Mesenchymal stem cell (in vitro differentiated cells and primary cell): ENCODE measurements around the gene USP36.

ENCODE experiments used
- DNase-seq: peaks from one replicate; pipeline ENCODE4 v3.0.0-alpha.2; 2013
- H2AFZ ChIP-seq: one replicate; pipeline ENCODE4 v1.6.1; 2013; ENCODE audit warnings: low read depth, mild to moderate bottlenecking, control low read depth, inconsistent platforms, low read length, moderate library complexity
- H2AK5ac ChIP-seq: 2 replicates; pipeline ENCODE4 v1.6.1; 2013; ENCODE audit warnings: low read length, moderate library complexity, mild to moderate bottlenecking, inconsistent platforms; ENCODE audit not compliant: severe bottlenecking
- H2BK120ac ChIP-seq: one replicate; pipeline ENCODE4 v1.6.1; 2013; ENCODE audit warnings: low read depth, mild to moderate bottlenecking, inconsistent platforms, low read length, moderate library complexity
- H2BK12ac ChIP-seq, 2 experiments: one replicate each; pipeline ENCODE4 v1.6.1; 2013; ENCODE audit warnings: inconsistent platforms in 2 of 2, low read length in 2 of 2, mild to moderate bottlenecking in 2 of 2, moderate library complexity in 2 of 2, control low read depth in 1 of 2
- H2BK15ac ChIP-seq: one replicate; pipeline ENCODE4 v1.6.1; 2013; ENCODE audit warnings: mild to moderate bottlenecking, low read depth, inconsistent platforms; ENCODE audit not compliant: poor library complexity, severe bottlenecking
- H2BK5ac ChIP-seq: 2 replicates; pipeline ENCODE4 v1.6.1; 2013; ENCODE audit warnings: low read depth, mild to moderate bottlenecking, low read length, control low read depth, inconsistent platforms; ENCODE audit not compliant: poor library complexity, severe bottlenecking
- H3K14ac ChIP-seq, 2 experiments: one replicate each; pipeline ENCODE4 v1.6.1; 2013; ENCODE audit warnings: inconsistent platforms in 2 of 2, low read length in 2 of 2, control low read depth in 1 of 2, mild to moderate bottlenecking in 1 of 2, moderate library complexity in 1 of 2
- H3K18ac ChIP-seq, 2 experiments: one replicate each; pipeline ENCODE4 v1.6.1; 2013; ENCODE audit warnings: inconsistent platforms in 2 of 2, low read length in 2 of 2, control low read depth in 1 of 2, low read depth in 1 of 2, mild to moderate bottlenecking in 1 of 2
- H3K23ac ChIP-seq, 2 experiments: one replicate each; pipeline ENCODE4 v1.6.1; 2013; ENCODE audit warnings: inconsistent platforms in 2 of 2, low read length in 2 of 2, mild to moderate bottlenecking in 2 of 2, moderate library complexity in 2 of 2, control low read depth in 1 of 2
- H3K27ac ChIP-seq: 2 replicates; pipeline ENCODE4 v1.5.1; 2013; ENCODE audit warnings: mild to moderate bottlenecking, moderate library complexity, low read length, control low read depth, inconsistent platforms; ENCODE audit not compliant: poor library complexity, severe bottlenecking
- H3K27me3 ChIP-seq, 2 experiments: 2 replicates each; pipeline versions ENCODE4 v1.6.1 to v1.7.0; 2013; ENCODE audit warnings: low read length in 2 of 2, mild to moderate bottlenecking in 2 of 2, moderate library complexity in 2 of 2, control low read depth in 1 of 2, inconsistent platforms in 1 of 2; ENCODE audit not compliant: control insufficient read depth in 1 of 2, insufficient read depth in 1 of 2
- H3K36me3 ChIP-seq, 2 experiments: 2 replicates each; pipeline versions ENCODE4 v1.6.1 to v1.7.0; 2013; ENCODE audit warnings: low read length in 2 of 2, control low read depth in 1 of 2, inconsistent platforms in 1 of 2, low read depth in 1 of 2, mild to moderate bottlenecking in 1 of 2; ENCODE audit not compliant: insufficient read depth in 2 of 2, control insufficient read depth in 1 of 2
- H3K4ac ChIP-seq, 2 experiments: one replicate each; pipeline ENCODE4 v1.6.1; 2013; ENCODE audit warnings: inconsistent platforms in 2 of 2, low read length in 2 of 2, mild to moderate bottlenecking in 2 of 2, moderate library complexity in 2 of 2, control low read depth in 1 of 2, low read depth in 1 of 2
- H3K4me1 ChIP-seq: 2 replicates; pipeline ENCODE4 v1.6.1; 2013; ENCODE audit warnings: low read depth, low read length, control low read depth; ENCODE audit not compliant: control insufficient read depth, insufficient read depth
- H3K4me2 ChIP-seq: 2 replicates; pipeline ENCODE4 v1.6.1; 2013; ENCODE audit warnings: low read length, mild to moderate bottlenecking, inconsistent platforms; ENCODE audit not compliant: poor library complexity, severe bottlenecking
- H3K4me3 ChIP-seq, 2 experiments: 2 replicates each; pipeline versions ENCODE4 v1.5.1 to v1.7.0; 2013; ENCODE audit warnings: low read length in 2 of 2, mild to moderate bottlenecking in 2 of 2, control low read depth in 1 of 2, low read depth in 1 of 2; ENCODE audit not compliant: insufficient read depth in 1 of 2
- H3K79me1 ChIP-seq: replicated peaks from 2 replicates; pipeline ENCODE4 v1.6.1; 2013; ENCODE audit warnings: mild to moderate bottlenecking, control low read depth, low read length, inconsistent platforms; ENCODE audit not compliant: poor library complexity, severe bottlenecking
- H3K9ac ChIP-seq: 2 replicates; pipeline ENCODE4 v1.7.0; 2013; ENCODE audit warnings: mild to moderate bottlenecking, low read length, moderate library complexity
- H3K9me3 ChIP-seq: 2 replicates; pipeline ENCODE4 v1.7.0; 2013; ENCODE audit warnings: mild to moderate bottlenecking, low read length; ENCODE audit not compliant: control insufficient read depth
- H4K8ac ChIP-seq: one replicate; pipeline ENCODE4 v1.6.1; 2013; ENCODE audit warnings: inconsistent platforms, mild to moderate bottlenecking, low read length, moderate library complexity
- H4K91ac ChIP-seq: one replicate; pipeline ENCODE4 v1.6.1; 2013; ENCODE audit warnings: mild to moderate bottlenecking, low read length, inconsistent platforms
- WGBS: methylation state at CpG from one replicate; pipeline ENCODE4 v1.1.7; 2013; ENCODE audit warnings: mixed read lengths; 5-methylcytosine and 5-hydroxymethylcytosine counted together

The USP36 gene

GRCh38 chr17:78794399-78794798, 46.2 kb downstream of the USP36 start:
- Histone ChIP-seq H3K79me1 (peaks cover 23% of the 10 kb centered on the region), H3K4ac (no peak overlapping the region), H3K4me2 (no peak overlapping the region), H3K4me3 (no peak overlapping the region), H4K91ac (peak overlapping the region; percentile 15), H2AK5ac (no peak overlapping the region), H3K9ac (no peak overlapping the region), H3K27ac (no peak overlapping the region), H4K8ac (no peak overlapping the region), H2BK15ac (no peak overlapping the region), H3K4me1 (peaks cover 7% of the 10 kb centered on the region), H2BK12ac (no peak overlapping the region), H3K18ac (no peak overlapping the region), H2AFZ (no peak overlapping the region), H3K23ac (no peak overlapping the region), H3K14ac (no peak overlapping the region), H2BK120ac (no peak overlapping the region), H3K9me3 (no peaks in the 10 kb centered on the region), H3K36me3 (peaks cover 71 to 80% of the 10 kb centered on the region in 2 experiments), H2BK5ac (no peak overlapping the region), H3K27me3 (no peaks in the 10 kb centered on the region)
- WGBS, result 98% methylated on average over 16 of the region's 16 CpGs
- no peak for DNase-seq

- H2BK15ac ChIP-seq, result no peak overlapping the region
- H3K4me2 ChIP-seq, result no peak overlapping the region
- no peak overlapping the region for H2BK5ac ChIP-seq
- H3K14ac ChIP-seq, result no peak overlapping the region
- H4K91ac ChIP-seq, result peak overlapping the region; percentile 15
- no peak overlapping the region for H3K27ac ChIP-seq
- no peak overlapping the region for H3K4me3 ChIP-seq
- WGBS, result 95% methylated on average over 6 of the region's 6 CpGs
- no peaks in the 10 kb centered on the region for H3K27me3 ChIP-seq
- no peak overlapping the region for H3K23ac ChIP-seq
- no peak for DNase-seq
- H3K4ac ChIP-seq, result no peak overlapping the region
- H3K18ac ChIP-seq, result no peak overlapping the region
- no peak overlapping the region for H3K9ac ChIP-seq
- peaks cover 69 to 76% of the 10 kb centered on the region in 2 experiments for H3K36me3 ChIP-seq
- H4K8ac ChIP-seq, result no peak overlapping the region
- no peak overlapping the region for H2AK5ac ChIP-seq
- no peaks in the 10 kb centered on the region for H3K9me3 ChIP-seq
- no peak overlapping the region for H2AFZ ChIP-seq
- H2BK12ac ChIP-seq, result no peak overlapping the region
- no peak overlapping the region for H2BK120ac ChIP-seq
- peaks cover 7% of the 10 kb centered on the region for H3K4me1 ChIP-seq
- peaks cover 22% of the 10 kb centered on the region for H3K79me1 ChIP-seq
Measured at GRCh38 chr17:78793968-78794367, 46.6 kb downstream of the USP36 start.

DNA sequence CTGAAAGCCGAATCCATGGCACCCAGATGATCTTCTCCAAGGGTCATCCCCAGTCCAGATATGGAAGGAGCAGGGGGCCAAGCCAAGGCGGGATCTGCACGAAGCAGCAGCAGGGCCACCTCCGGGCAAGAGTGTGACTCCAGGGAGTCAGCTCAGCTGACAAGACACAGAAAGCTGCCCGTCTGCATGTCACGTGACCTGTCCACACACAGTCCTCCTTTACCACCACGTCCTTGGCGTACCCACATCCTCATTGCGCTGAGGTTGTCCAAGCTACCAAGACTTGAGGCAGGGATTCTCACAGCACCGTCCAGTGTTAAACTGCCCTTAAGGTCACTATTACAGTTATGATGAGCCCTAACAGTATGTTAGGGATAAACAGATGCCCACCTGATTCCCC, 47.2 kb downstream of the USP36 start:
- Histone ChIP-seq H3K4me3 (no peak overlapping the region), H3K9ac (no peak overlapping the region), H4K8ac (no peak overlapping the region), H2AK5ac (no peak overlapping the region), H2BK120ac (no peak overlapping the region), H3K27me3 (no peaks in the 10 kb centered on the region), H3K27ac (no peak overlapping the region), H3K36me3 (peaks cover 68 to 74% of the 10 kb centered on the region in 2 experiments), H3K4ac (no peak overlapping the region), H3K79me1 (peaks cover 18% of the 10 kb centered on the region), H4K91ac (no peak overlapping the region), H2BK12ac (no peak overlapping the region), H3K23ac (no peak overlapping the region), H2BK5ac (no peak overlapping the region), H3K9me3 (no peaks in the 10 kb centered on the region), H3K4me1 (peaks cover 7% of the 10 kb centered on the region), H2AFZ (no peak overlapping the region), H3K4me2 (no peak overlapping the region), H3K14ac (no peak overlapping the region), H3K18ac (no peak overlapping the region), H2BK15ac (no peak overlapping the region)
- no peak for DNase-seq
- 93% methylated on average over 10 of the region's 10 CpGs for WGBS

GRCh38 chr17:78791840-78792709, 48.5 kb downstream of the USP36 start:
- no peak overlapping the region for H2AFZ ChIP-seq
- H4K91ac ChIP-seq, result peak overlapping the region; percentile 18
- H3K9me3 ChIP-seq, result no peaks in the 10 kb centered on the region
- no peak overlapping the region for H3K27ac ChIP-seq
- peak overlapping the region; percentile 46 for H4K8ac ChIP-seq
- H3K4me2 ChIP-seq, result no peak overlapping the region
- peaks cover 10% of the 10 kb centered on the region for H3K79me1 ChIP-seq
- no peak overlapping the region for H3K4me3 ChIP-seq
- peaks cover 7% of the 10 kb centered on the region for H3K4me1 ChIP-seq
- no peak for DNase-seq
- no peaks in the 10 kb centered on the region for H3K27me3 ChIP-seq
- H3K4ac ChIP-seq, result peak overlapping the region in 1 of 2 experiments; percentile 57
- H2AK5ac ChIP-seq, result no peak overlapping the region
- WGBS, result 95% methylated on average over 11 of the region's 11 CpGs
- no peak overlapping the region for H3K18ac ChIP-seq
- H2BK5ac ChIP-seq, result no peak overlapping the region
- peak overlapping the region; percentile 49 for H2BK15ac ChIP-seq
- no peak overlapping the region for H2BK120ac ChIP-seq
- H3K9ac ChIP-seq, result peak overlapping the region; percentile 51
- no peak overlapping the region for H3K23ac ChIP-seq
- no peak overlapping the region for H2BK12ac ChIP-seq
- H3K36me3 ChIP-seq, result peaks cover 57 to 70% of the 10 kb centered on the region in 2 experiments
- no peak overlapping the region for H3K14ac ChIP-seq
